ENCODE measurements around the gene PICALM.
A peak's percentile ranks its signal among the peaks of the same experiment; 100 is the strongest.

PICALM gene, protein sequence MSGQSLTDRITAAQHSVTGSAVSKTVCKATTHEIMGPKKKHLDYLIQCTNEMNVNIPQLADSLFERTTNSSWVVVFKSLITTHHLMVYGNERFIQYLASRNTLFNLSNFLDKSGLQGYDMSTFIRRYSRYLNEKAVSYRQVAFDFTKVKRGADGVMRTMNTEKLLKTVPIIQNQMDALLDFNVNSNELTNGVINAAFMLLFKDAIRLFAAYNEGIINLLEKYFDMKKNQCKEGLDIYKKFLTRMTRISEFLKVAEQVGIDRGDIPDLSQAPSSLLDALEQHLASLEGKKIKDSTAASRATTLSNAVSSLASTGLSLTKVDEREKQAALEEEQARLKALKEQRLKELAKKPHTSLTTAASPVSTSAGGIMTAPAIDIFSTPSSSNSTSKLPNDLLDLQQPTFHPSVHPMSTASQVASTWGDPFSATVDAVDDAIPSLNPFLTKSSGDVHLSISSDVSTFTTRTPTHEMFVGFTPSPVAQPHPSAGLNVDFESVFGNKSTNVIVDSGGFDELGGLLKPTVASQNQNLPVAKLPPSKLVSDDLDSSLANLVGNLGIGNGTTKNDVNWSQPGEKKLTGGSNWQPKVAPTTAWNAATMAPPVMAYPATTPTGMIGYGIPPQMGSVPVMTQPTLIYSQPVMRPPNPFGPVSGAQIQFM

DNA sequence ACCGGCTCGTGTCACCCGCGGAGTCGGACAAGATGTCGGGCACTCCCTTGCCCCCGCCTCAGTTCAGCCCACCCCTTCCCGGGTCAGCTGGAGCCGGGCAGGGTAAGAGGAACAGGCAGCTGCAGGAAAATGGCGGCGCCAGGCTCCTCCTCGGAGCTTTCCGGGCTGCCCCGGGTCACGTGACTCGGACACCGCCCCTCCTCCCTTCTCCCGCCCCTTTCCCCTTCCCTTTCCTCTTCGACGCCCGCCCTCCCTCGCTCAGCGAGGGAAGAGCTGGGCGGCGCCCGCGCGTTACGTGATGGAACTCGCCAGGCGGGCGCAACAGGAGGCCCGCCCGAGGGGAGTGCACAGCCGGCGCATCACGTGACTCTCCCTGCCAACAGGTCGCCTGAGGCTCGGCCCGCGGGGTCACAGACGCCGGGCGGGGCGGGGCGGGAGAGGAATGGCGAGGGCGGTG lies at the start of gene PICALM:
Gene PICALM, minus strand, starts transcription at position 134 of the 457 bp plus-strand sequence. CDS start 304 bp downstream, outside the sequence.
- Histone ChIP-seq H3K79me2 (ENCODE audit: insufficient read depth, low read length) (peaks cover 49% of the 10 kb centered on the region), H3K27ac (ENCODE audit: low read length) (peak within 1 kb of the TSS; percentile 83), H2AFZ (ENCODE audit: low read depth, low read length) (peak within 1 kb of the TSS; percentile 85), H3K27me3 (ENCODE audit: insufficient read depth, low read length, poor library complexity) (no peaks in the 10 kb centered on the region), H4K20me1 (ENCODE audit: insufficient read depth, low read length) (peaks cover 42% of the 10 kb centered on the region), H3K9me3 (ENCODE audit: insufficient read depth, low read length, severe bottlenecking) (no peaks in the 10 kb centered on the region), H3K9ac (ENCODE audit: low read depth, low read length) (peak within 1 kb of the TSS; percentile 73), H3K36me3 (ENCODE audit: insufficient read depth, low read length) (no peaks in the 10 kb centered on the region; the same call in 1 of the 2 replicates), H3K4me2 (ENCODE audit: insufficient read depth, low read length) (peak within 1 kb of the TSS; percentile 89), H3K4me3 (ENCODE audit: low read depth in 1 of 2, low read length in 2 of 2) (peak within 1 kb of the TSS; percentile 92 to 96), H3K4me1 (ENCODE audit: insufficient read depth, low read length) (peaks cover 36% of the 10 kb centered on the region)
- ATAC-seq (ENCODE audit: insufficient read depth, low read depth), result peak; percentile 90
- TF ChIP-seq EZH2 (IDR thresholded peaks at IDR 0.05; ENCODE audit: borderline replicate concordance, low read depth, low read length, severe bottlenecking), result no peak
- TF ChIP-seq, protein P1, sequence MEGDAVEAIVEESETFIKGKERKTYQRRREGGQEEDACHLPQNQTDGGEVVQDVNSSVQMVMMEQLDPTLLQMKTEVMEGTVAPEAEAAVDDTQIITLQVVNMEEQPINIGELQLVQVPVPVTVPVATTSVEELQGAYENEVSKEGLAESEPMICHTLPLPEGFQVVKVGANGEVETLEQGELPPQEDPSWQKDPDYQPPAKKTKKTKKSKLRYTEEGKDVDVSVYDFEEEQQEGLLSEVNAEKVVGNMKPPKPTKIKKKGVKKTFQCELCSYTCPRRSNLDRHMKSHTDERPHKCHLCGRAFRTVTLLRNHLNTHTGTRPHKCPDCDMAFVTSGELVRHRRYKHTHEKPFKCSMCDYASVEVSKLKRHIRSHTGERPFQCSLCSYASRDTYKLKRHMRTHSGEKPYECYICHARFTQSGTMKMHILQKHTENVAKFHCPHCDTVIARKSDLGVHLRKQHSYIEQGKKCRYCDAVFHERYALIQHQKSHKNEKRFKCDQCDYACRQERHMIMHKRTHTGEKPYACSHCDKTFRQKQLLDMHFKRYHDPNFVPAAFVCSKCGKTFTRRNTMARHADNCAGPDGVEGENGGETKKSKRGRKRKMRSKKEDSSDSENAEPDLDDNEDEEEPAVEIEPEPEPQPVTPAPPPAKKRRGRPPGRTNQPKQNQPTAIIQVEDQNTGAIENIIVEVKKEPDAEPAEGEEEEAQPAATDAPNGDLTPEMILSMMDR (IDR thresholded peaks at IDR 0.05; ENCODE audit: borderline replicate concordance, extremely low read depth, low read length, poor library complexity, severe bottlenecking), result no peak
- peak; percentile 98 for DNase-seq

DNA sequence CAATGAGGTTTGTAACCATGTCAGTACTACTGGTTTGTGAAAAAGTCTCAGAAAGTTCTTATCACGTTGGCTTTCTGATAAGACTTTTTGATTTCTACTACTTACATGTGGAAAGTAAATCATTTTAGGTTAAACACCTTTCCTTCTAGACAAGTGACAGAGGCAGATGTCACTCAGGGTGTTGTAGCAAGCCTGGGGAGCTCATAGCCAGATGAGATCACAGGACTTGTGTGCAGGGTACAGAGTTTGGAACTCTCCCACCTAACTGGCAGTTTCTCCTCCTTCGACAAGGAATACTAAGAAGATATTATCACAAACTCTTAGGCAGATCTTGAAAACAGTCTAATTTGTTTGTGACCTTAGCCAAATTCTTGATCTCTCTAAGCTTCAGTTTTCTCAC lies 49.4 kb upstream of the PICALM start:
- H3K4me1 ChIP-seq (ENCODE audit: insufficient read depth, low read length), result no peaks in the 10 kb centered on the region
- no peak overlapping the region for H3K9ac ChIP-seq (ENCODE audit: low read depth, low read length)
- no peaks in the 10 kb centered on the region for H3K36me3 ChIP-seq (ENCODE audit: insufficient read depth, low read length)
- H4K20me1 ChIP-seq (ENCODE audit: insufficient read depth, low read length), result no peaks in the 10 kb centered on the region
- no peak for ATAC-seq (ENCODE audit: insufficient read depth, low read depth)
- no peak overlapping the region for H3K27ac ChIP-seq (ENCODE audit: low read length)
- no peaks in the 10 kb centered on the region for H3K9me3 ChIP-seq (ENCODE audit: insufficient read depth, low read length, severe bottlenecking)
- H3K79me2 ChIP-seq (ENCODE audit: insufficient read depth, low read length), result no peaks in the 10 kb centered on the region
- TF ChIP-seq, protein P1 (IDR thresholded peaks at IDR 0.05; ENCODE audit: borderline replicate concordance, extremely low read depth, low read length, poor library complexity, severe bottlenecking), result no peak
- TF ChIP-seq EZH2 (IDR thresholded peaks at IDR 0.05; ENCODE audit: borderline replicate concordance, low read depth, low read length, severe bottlenecking), result no peak
- no peak overlapping the region for H3K4me3 ChIP-seq (ENCODE audit: low read depth in 1 of 2, low read length in 2 of 2)
- no peak overlapping the region for H2AFZ ChIP-seq (ENCODE audit: low read depth, low read length)
- no peak for DNase-seq
- H3K4me2 ChIP-seq (ENCODE audit: insufficient read depth, low read length), result no peak overlapping the region
- H3K27me3 ChIP-seq (ENCODE audit: insufficient read depth, low read length, poor library complexity), result peaks cover 18% of the 10 kb centered on the region

DNA sequence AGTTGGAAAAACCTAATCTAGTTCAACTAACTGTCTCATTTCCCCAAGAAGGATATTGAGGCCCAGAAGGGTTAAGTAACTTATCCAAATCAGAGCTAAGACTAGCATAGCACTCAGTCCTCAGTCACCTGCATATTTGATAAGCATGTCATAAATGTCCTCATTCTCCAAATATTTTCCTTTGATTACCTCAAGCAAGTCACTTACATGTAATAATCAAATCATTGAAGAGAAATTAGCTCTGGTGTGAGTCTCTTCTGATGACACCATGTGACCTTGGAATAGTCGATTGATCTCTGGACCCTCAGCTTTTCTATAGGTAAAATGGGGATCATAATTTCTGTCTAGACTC lies 48.8 kb upstream of the PICALM start:
- no peak overlapping the region for H3K4me2 ChIP-seq (ENCODE audit: insufficient read depth, low read length)
- no peaks in the 10 kb centered on the region for H3K79me2 ChIP-seq (ENCODE audit: insufficient read depth, low read length)
- H3K4me3 ChIP-seq (ENCODE audit: low read depth in 1 of 2, low read length in 2 of 2), result no peak overlapping the region
- ATAC-seq (ENCODE audit: insufficient read depth, low read depth), result no peak
- H3K27me3 ChIP-seq (ENCODE audit: insufficient read depth, low read length, poor library complexity), result peaks cover 13% of the 10 kb centered on the region
- no peaks in the 10 kb centered on the region for H4K20me1 ChIP-seq (ENCODE audit: insufficient read depth, low read length)
- H2AFZ ChIP-seq (ENCODE audit: low read depth, low read length), result no peak overlapping the region
- no peaks in the 10 kb centered on the region for H3K9me3 ChIP-seq (ENCODE audit: insufficient read depth, low read length, severe bottlenecking)
- TF ChIP-seq, protein P1 (IDR thresholded peaks at IDR 0.05; ENCODE audit: borderline replicate concordance, extremely low read depth, low read length, poor library complexity, severe bottlenecking), result no peak
- TF ChIP-seq EZH2 (IDR thresholded peaks at IDR 0.05; ENCODE audit: borderline replicate concordance, low read depth, low read length, severe bottlenecking), result no peak
- H3K9ac ChIP-seq (ENCODE audit: low read depth, low read length), result no peak overlapping the region
- no peak for DNase-seq
- H3K4me1 ChIP-seq (ENCODE audit: insufficient read depth, low read length), result no peaks in the 10 kb centered on the region
- H3K27ac ChIP-seq (ENCODE audit: low read length), result no peak overlapping the region
- no peaks in the 10 kb centered on the region for H3K36me3 ChIP-seq (ENCODE audit: insufficient read depth, low read length)
